Bone marrow (tissue), 2 donors: Measurements from ENCODE around the gene MYDGF.
"Not testable (repeated sequence)": the region's sequence is repeated elsewhere in the genome, so short reads cannot be mapped to it uniquely, and the experiment has no call there.

ENCODE experiments used
- DNase-seq, 2 donors: peaks; one replicate each; lab custom pipeline; 2025; lab: John Stamatoyannopoulos, UW

Gene MYDGF

DNA sequence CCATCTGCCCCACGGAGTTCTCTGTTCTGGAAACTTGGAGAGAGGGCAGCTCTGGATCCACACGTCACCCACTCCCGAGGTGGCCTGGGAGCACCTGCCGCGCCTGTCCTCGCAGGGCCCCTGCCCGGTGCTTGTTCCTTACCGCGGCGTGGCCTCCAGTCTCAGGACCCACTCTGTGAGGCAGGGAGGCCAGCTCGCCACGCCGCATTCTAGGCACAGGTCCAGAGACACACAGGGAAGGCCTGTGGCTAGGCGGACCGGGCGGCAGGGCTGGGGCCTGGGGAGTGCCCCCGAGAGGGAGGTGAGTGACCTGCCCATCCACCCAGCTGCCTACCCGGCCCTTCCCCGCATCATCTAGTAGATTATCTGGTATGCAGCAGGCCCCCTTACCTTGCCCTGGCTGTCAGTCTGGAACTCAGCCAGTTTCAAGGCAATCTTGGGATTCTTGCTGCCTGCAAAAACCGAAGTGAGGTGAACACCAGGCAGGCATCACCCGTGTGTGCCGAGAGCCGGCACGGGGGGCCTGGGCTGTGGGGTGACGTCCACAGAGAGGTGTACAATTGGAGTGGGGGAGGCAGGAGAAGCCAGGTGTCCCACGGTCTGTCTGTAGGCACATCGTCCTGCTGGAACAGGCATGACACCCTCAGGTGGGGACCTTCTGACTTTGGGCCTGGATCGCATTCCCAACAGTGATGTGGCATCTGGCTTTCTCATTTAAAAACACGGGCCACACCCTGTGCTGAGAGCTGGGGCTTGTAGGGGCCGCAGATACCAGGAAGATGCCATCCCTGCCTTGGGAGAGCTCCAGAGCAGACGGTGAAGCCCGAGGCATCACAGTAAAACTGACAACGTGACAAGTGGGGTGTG, 29.9 kb upstream of the MYDGF start:
- no peak for DNase-seq

DNA sequence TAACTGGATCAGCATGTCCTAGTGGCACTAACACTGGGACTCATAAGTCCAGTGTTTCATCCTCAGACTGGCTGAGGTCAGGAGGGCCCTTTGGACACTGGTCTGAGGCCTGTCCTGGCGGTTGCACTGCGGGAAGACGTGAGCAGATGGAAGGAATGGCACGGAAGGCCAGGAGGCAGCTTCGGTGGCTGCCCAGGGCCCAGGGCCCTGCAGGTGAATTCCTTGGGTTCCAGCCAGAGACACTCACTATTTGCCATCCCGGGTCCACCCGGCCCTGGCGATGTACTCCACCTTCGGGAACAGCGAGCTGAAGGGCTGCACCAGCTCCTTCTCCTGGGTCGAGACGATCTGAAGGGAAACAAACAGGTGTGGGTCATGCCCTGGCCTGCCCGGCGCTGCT, 27.2 kb upstream of the MYDGF start:
- DNase-seq = no peak

DNA sequence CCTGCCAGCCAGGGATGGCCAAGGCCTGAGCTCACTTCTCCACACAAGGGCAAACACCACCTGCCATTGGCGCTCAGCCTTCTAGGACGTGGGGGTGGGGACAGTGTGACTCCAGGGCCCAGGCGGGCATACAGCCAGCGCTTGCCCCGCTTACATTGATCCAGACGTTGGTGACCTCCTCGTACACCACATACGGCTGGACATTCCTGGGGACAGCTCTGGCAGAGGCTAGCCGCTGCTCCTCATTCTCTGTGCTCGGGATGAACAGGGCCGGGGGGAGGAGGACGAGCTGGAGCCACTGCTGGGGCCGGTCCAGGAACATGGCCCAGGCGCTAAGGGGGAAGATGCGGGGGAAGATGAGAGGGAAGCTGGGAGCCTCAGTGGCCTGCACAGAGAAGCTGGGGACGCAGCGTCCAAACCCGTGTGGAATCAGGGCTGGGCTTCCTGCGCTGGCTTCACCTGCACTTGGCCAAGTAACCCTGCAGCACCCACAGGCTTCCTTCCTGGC, 25.1 kb upstream of the MYDGF start:
- no peak for DNase-seq

DNA sequence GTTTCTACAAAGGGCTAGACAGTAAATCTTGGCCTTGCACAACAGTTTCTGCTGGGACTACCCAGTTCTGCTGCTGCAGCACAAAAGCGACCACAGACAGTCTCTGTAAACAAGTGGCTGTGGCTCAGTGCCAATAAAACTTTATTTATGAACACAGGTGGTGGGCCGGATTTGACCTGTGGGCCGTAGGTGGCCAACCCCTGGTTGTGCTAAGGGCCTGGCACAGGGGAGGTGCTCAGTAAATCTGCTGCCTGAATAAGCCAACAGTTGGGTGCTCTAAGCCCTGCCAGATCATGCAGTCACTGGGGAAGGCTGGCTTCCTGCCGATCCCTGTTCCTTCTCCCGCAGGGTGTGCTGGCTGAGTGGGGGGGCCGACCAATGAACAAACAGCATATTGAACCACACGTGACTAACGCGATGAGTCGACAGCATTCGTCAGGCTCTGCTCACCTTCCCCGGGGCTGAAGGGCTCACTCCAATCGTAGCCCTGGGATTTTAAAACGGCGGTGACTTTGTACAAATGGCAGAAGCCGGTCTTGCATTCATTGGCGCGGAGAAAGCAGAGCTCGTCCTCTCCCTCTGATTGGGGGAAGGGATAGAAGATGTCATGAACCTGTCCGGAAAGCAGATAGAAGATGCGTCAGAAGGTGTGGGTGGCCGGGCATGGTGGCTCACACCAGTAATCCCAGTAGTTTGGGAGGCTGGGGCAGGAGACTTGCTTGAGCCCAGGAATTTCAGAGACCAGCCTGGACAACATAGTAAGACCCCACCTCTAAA, 24.3 kb upstream of the MYDGF start:
- no peak for DNase-seq

DNA sequence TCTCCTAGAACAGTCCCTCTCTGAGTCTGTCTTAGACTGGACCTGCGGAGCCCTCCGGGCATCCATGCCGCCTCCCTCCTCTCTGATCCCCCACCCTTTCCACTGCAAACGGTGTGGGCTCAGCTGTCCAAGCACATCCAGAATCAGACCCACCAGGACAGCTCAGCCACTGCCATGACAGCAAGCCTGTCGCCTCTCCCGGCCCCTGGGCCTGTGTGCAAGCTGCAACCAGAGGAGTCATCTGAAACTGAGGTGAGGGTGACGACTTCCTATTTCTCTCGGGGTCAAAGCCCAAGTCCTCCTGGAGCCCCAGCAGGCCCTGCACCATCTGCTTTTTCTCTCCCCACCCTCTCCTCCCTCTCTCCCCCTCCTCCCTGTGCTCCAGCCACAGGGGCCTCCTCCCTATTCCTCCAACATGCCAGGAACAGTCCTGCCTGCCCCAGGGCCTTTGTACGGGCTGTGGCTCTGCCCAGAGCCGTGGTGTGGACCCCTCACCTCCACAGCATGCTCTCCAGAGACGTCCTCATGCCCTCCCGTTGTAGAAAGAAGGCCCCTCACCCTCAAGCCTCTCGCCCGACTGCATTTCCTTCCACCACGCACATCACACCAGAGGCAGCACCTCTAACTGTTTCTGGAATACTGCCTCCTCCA, 23.5 kb upstream of the MYDGF start:
- DNase-seq = no peak

DNA sequence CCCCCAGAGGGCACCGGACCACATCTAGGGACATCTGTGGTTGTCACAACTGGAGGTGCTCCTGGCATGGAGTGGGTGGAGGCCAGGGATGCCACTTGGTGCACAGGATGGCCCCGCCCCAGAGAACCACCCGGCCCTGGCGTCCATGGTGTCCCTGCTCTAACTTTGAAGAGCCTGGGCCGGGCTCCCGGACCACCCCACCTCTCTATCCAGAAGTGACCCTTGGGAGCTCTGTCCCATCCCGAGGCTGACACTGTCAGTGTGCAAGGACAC, 22.9 kb upstream of the MYDGF start:
- no peak for DNase-seq

DNA sequence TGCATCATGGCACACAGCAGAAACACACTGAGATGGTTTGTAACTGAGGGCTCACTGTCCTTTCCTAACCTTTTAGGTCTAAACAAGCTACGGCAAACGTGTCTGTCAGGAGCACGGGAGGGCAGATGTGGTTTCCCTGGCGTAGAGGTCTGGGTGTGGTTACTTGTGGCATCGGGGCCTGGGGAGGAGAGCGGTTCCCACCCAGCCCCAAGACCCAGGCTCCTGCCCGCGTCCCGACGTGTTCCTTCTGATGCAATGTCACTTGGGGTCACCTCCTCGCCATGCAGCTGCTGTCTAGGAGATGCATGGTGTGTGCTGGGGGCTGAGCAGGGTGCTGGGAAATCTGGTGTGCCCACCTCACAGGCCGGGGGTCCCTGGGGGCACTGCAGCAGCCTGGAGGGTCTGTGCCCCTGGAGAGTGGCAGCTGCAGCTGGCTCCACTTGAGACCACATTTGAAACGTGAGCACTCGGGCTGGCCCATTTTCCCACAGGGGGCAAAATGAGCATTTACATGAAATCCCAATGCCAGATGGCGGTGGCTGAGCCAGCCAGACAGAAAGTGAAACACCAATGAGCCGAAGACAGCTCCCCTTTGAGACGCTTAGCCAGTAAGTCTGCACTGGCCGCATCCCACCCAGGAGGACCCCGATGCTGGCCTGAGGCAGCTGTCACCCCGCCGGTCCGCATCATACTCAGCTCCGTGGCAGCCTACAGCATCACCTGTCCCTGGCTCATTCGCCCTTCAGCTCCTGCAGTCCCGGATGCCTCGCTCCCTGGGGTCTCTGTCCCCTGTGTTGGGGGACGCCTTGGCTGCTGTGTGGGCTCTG, 22.3 kb upstream of the MYDGF start:
- DNase-seq = no peak

DNA sequence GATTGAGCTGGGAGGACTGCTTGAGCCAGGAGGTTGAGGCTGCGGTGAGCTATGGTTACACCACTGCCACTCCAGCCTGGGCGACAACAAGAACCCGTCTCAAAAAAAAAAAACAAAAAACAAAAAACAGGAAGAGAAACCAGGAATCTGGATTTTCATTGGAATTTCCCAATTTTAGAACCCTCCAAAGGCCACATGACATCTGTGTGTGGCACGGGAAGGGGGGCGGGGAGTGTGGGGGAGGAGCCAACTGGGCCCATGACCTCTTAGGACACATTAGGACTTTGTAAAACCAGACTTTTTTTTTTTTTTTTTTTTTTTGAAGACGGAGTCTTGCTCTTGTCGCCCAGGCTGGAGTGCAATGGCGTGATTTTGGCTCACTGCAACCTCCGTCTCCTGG, 21.2 kb upstream of the MYDGF start:
- no peak for DNase-seq

DNA sequence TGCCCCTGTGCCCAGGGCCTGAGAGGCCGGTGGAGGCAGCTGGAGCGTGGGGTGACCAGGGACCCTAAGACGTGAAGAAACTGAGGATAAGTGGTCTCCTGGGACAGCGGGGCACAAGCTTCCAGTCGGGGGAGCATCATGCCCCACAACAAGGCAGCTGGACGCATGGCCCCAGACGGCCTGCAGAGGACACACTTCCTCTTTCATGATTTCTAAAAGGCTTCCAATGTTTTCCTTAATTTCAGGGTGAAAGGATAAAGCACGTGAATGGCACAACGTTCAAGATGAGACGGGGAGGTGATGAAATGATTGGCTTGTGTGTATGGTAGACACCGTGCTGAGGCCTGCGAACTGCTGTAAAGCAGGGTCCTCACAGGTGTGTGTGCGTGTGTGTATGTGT, 20.2 kb upstream of the MYDGF start:
- DNase-seq = no peak

DNA sequence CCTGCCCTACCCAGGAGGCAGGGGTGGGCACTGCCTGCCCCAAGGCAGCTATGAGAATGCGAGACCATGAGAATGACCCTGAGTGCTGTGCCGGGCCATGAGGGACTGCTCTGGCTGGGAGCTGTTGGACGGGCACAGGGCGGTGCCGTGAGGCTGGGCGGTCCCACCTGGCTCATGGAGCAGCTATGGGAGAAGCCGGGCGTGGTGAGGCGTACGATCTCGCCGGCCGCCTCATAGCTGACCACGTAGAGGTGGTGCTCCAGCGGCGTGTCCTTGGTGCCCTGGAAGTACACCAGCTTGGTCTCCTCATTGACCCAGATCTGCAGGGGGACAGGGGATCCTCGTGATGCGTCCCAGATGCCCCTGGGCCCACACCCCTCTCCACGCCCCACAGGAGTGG, 19.3 kb upstream of the MYDGF start:
- no peak for DNase-seq

DNA sequence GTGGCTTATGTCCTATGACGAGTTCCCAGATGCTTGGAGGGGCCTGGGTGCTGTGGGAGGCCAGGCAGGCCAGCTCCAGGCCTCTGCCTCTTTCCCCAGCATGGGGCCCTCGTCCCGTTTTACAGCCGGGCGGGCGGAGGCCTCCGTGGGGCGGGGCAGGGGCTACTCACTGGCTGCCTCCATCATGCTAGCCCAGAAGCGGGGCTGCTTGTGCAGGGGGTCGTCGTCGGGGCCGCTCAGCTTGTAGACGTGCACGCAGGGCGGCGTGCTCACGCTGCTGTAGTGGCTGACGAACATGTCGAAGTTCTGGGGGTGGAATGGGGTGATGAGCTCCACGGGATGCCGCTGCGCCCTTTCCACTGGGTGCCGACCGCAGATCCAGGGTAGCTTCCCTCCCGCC, 18.4 kb upstream of the MYDGF start:
- DNase-seq = no peak

DNA sequence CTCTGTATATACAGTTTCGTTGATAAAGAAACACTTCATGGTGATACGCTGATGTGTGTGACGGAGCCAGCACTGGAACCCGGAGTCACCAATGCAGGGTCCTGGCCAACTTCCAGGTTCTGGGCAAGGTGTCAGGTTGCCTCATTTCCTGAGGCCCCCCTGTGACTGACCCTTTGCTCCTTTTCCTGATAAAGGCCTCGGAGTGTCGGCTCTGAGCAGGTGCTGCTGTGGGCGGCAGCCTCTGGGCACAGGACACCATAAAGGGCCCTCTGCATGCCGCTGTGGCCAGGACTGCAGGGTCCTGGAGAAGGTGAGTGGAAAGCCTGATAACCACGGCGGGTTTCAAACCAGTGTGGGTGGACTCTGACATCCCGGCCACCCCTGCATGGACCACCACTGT, 17.3 kb upstream of the MYDGF start:
- no peak for DNase-seq

DNA sequence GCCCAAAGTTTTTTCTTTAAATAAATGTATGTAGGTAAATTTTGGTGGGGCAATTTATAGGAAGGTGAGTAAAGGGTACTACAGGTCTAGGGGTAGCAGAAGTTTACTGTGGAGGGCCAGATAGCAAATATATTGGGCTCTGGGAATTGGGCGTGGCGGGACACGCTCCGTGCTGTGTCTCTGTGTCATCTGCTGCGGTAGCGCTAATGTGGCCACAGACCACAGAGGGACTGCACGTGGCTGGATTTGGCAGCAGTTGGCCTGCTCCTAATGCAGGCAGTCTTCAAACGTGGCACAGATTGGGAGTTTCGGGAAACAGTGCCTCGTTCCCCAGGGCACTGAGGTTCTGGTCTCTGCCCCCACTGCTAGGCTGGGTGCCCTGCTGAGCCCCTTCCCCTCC, 16.6 kb upstream of the MYDGF start:
- no peak for DNase-seq

DNA sequence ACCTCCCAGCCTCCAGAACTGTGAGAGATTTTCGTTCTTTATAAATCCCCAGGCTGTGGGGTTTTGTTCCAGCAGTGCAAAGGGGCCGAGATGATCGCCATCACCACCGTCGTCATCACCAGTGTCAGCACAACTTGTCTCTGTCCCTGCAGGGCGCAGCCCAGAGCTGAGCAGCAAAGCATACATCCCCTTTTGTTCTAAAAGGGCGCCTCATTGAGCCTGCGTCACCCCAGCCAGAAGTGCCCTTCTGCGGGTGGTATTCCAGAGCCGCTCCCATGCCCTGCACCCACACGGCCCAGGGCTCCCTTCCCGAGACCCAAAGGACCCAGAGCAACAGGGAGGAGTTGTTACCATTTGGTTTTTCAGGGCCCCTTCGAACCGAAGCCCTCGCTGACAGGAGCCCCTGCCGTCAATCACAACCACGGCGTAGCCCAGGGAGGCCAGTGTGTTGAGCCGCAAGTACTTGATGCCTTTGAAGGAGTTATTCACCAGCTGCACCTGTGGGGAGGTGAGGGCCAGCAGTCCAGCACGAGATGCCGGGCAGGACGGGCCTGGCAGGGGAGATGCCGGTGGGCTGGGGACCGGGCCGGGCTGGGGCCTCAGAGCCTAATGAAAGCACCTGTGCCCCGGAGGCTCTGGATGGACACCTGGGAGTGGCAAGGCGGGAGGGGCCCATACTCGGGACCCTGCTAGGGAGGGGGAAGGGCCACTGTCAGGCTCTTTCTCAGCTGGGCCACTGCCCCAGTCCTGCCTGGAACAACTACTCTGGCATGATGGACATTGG, 14.4 kb upstream of the MYDGF start:
- no peak for DNase-seq

DNA sequence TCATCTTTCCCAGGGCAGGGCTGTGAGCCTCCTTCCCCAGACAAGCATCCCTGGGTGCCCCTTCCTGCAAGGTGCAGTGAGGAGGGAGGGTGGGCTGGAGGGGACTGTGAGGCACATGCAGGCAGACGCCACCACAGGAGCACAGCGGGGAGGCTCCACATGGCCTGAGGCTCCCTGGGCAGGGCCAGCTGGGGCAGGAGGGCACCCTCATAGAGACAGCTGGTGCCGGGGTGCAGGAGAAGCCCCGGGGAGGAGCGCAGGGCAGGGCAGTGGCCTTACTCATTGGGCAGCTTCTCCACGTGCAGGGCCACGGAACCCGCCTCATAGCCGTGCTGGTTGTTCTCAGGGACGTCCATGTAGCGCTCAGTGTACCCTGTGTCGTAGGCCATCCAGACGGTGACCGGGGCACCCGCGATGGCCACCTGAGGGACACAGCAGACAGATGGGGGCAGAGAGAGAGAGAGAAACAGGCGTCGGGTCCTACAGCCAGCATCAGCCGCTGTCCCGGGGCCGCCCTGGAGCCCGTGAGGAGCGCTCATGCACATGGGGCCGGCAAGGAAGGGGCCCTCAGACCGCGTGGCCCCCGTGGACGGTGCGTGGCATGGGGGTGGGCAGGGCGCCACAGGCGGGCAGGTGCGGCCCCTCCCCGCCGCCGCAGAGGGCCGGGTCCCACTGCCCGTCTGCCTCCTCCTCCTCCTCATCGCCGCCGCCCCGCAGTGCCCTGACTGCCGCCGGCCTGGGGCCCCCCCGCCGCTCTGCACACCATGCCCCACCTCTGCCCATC, 12.5 kb upstream of the MYDGF start:
- DNase-seq = no peak

DNA sequence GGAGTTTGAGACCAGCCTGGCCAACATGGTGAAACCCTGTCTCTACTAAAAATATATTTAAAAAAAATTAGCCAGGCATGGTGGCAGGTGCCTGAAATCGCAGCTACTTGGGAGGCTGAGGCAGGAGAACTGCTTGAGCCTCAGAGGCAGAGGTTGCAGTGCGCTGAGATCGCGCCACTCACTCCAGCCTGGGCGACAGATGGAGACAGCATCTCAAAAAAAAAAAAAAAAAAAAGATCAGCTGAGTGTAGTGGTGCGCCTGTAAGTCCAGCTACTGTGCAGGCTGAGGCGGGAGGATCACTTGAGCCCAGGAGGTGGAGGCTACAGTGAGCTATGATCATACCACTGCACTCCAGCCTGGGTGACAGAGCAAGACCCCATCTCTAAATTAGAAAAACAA, 9.9 kb upstream of the MYDGF start:
- DNase-seq = not testable (repeated sequence)

DNA sequence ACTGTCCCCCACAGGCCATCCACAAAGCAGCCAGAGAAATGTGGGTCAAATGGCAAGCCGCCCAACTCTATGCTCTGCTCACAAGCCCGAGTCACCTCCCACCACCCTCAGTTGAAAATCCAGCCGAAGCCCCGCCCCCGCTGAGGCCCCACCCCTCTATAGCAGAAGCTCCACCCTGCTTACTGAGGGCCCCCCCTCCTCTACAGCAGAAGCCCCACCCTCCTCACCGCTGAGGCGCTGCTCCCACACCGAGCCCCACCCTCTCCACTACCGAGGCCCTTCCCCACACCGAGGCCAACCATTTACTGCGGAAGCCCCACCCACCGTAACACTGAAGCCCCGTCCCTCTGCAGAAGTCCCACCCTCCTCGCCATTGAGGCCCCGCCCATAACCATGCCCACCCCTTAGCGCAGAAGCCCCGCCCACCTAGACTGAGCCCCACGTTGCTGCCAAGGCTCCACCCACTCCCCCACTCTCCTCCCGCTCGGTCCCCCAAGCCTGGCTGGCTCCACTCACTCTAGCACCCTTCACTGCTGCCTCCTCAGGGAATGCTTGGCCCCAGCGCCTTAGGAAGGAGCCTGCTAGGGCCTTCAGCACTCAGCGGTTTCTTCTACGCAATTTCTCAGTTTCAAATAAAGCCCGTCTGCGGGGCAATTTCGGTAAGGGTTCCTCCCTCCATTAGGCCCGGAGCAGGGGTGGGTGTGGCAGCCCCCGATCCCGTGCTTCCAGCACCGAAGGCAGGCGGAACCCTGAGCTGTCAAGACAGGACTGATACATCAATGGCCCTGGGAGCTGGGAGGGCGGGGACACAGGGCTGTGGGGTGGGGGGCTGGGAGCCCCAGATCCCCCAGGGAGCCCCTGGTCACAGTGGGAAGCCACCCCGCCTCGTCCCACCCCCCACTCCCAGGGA, 9.0 kb upstream of the MYDGF start:
- no peak for DNase-seq

DNA sequence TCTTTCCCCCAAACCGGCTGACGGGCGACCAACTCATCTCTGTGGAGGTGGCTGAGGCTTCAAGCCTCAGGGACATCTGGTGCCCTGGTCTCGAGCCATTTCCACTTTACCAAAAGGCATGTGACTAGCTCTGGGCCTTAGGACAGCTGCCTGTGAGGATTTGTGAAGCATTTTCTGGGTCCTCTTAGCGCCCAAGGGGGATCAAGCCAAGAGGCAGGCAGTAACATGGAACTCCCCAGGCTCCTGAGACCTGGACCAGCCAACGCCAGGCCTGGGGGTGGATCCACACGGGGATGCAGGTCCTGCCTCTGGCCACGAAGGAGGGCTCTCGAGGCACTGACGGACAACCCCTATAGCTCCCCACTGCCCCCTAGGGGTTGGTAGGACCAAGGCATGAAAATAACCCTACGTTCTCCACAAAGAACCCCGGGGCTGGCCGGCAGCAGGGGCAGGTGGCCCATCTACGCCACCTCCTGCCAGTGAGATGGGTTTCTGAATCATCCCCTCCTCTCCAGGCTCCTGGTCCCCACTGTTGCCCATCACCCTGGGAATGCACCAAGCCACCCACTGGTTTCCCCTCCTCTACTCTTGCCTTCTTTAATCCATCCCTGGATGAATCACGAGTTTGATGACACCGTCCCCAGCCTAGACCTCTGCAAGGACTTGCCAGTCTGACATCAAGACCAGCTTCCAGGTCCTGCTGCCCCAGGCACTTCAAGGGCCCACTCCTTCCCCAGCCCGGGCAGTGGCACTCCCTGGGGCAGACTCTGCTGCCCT, 7.0 kb upstream of the MYDGF start:
- DNase-seq = no peak

DNA sequence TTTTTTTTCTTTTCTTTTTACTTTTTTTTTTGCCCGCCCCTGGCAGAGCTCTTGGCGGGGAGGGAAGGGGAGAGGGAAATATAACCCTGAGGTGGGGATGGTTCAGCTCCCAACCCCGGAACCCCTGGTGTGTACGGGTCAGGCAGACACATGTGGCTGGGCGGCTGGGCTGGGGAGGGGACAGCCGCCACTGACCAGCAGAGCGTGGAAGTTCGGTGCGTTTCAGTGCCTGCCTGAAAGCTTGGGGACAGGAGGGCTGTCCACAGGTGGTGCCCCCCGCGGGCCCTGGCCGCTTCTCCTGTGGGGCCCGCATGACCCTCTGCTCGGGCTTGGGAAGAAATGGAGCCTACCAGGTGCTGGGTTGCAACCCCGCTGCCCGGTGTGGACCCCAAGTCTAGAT, 5.2 kb upstream of the MYDGF start:
- DNase-seq = no peak
